Fibroblast of mammary gland (primary cell): ENCODE results near the gene XPNPEP1.

ENCODE experiments used
- DNase-seq: peaks from one replicate; pipeline ENCODE4 v3.0.0-alpha.2; 2010; ENCODE audit warnings: low read depth
- H3K4me3 ChIP-seq: 2 replicates; pipeline ENCODE4 v1.5.1; 2011; ENCODE audit warnings: low read depth, mild to moderate bottlenecking, low read length, moderate library complexity; ENCODE audit not compliant: control insufficient read depth
- TF ChIP-seq, protein P1 (sequence below): conservative IDR thresholded peaks from 2 replicates; pipeline ENCODE4 v1.5.1; 2011; ENCODE audit warnings: low read depth, low read length, inconsistent platforms; ENCODE audit not compliant: control insufficient read depth, insufficient read depth

The XPNPEP1 gene

GRCh38 chr10:109959259-109960145 lies 36.2 kb upstream of the XPNPEP1 start:
- TF ChIP-seq, protein P1, sequence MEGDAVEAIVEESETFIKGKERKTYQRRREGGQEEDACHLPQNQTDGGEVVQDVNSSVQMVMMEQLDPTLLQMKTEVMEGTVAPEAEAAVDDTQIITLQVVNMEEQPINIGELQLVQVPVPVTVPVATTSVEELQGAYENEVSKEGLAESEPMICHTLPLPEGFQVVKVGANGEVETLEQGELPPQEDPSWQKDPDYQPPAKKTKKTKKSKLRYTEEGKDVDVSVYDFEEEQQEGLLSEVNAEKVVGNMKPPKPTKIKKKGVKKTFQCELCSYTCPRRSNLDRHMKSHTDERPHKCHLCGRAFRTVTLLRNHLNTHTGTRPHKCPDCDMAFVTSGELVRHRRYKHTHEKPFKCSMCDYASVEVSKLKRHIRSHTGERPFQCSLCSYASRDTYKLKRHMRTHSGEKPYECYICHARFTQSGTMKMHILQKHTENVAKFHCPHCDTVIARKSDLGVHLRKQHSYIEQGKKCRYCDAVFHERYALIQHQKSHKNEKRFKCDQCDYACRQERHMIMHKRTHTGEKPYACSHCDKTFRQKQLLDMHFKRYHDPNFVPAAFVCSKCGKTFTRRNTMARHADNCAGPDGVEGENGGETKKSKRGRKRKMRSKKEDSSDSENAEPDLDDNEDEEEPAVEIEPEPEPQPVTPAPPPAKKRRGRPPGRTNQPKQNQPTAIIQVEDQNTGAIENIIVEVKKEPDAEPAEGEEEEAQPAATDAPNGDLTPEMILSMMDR: no peak
- no peak for DNase-seq
- no peak overlapping the region for H3K4me3 ChIP-seq

DNA sequence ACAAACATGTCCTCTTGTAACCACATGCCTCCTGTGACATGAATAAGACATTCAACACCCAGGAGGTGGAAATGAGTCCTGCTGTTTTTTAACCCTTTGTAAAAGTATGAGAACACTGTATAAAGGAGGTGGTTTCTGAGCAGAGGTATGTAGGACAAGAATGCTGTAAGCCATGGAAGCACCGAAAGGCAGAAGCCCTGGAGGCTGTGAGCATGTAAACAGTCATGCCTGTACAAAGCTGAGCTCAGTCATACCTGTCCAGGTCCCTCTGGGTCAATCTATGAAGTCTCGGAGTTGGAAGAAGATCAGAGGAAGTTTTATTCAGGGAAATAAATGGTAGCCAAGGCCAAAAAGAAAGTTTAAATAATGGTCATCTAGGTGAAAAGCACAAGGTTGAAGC lies 34.7 kb upstream of the XPNPEP1 start:
- no peak for DNase-seq
- no peak overlapping the region for H3K4me3 ChIP-seq
- TF ChIP-seq, protein P1: no peak

GRCh38 chr10:109957092-109957797 lies 33.9 kb upstream of the XPNPEP1 start:
- H3K4me3 ChIP-seq: no peak overlapping the region
- TF ChIP-seq, protein P1: no peak
- no peak for DNase-seq

GRCh38 chr10:109956454-109957091 lies 33.3 kb upstream of the XPNPEP1 start:
- DNase-seq: peak; percentile 74
- H3K4me3 ChIP-seq: no peak overlapping the region
- TF ChIP-seq, protein P1: peak; percentile 87

- TF ChIP-seq, protein P1: no peak
- peak; percentile 57 for DNase-seq
- H3K4me3 ChIP-seq: no peak overlapping the region
These were observed 30.5 kb upstream of the XPNPEP1 start for GRCh38 chr10:109953766-109954165.

GRCh38 chr10:109952526-109952925 lies 29.2 kb upstream of the XPNPEP1 start:
- H3K4me3 ChIP-seq: no peak overlapping the region
- DNase-seq: no peak
- TF ChIP-seq, protein P1: no peak
